D341Med (cell line): ENCODE results near the gene CCDC30.

ENCODE experiments used
- DNase-seq: peaks from one replicate; pipeline ENCODE4 v3.0.0; 2012; ENCODE audit warnings: low spot score

CCDC30 gene

DNA sequence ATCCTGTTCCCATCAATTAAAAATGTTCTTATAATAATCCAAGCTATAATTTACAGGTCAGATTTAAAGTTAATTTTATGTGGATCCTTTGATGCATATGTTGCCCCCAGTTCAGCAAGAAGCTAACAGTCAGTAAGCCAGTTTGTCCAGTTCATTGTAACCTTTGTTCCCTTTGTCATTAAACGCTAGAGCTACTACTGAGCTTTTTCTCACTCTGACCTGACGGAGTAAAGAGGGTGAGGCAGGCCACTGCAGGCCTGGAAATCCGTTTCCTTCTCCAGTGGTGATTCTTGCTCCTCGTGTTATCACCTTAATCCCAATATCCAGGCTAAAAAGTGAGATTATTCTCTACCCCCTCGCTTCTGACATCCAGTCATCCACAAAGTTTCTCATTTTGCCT, 229.4 kb downstream of the CCDC30 start:
- DNase-seq: no peak

DNA sequence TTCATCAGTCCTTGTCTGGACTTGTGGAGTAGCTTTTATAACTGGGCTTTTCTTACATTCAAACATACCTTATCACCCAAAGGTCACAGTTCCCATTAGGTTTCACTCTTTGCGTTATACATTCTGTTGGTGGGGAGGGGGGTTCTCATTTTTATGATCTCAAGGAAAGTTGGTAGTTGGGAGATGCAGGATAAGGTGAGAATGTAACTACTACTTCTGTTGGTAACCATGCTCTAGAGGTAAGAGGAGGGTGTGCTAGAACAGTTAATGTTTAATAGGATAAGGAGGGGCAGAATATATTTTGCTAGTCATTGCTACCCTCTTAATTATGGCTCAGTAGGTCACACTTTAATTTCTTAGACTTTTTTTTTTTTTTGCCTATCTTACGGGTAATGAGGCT, 229.8 kb downstream of the CCDC30 start:
- DNase-seq: no peak

DNA sequence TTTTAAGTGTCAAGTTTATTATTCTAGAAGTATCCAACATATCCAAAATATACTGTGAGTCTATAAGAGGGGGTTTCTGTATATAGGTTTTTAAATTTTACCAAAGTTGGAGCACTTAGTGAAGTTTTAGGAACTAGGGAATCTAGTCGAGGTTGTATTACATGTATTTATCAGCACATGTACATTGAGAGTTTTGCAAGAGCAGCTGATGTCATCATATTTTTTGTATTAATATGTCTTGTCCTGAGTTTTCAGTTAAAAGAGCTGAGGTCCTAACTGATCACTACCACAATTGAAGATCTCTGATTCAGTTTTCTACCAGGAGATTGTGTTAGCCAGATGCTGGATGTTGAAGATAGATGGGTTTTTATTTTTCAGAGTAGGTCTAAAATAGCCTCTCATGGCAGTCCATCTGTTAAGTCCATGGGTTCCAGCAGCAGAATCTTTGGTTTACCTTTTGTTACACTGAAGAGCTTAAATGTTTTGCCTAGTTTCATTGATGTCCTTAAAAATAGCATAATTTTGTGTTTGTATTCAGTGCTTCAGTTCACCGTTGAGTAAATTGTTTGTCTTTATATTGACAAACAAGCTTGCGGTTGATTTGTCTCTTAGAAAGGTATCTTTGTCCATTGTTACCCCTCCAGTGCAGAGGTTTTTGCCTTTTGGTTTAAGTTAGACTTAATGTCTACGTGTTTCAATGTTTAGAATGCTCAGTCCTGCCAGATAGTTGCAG, 235.2 kb downstream of the CCDC30 start:
- no peak for DNase-seq

DNA sequence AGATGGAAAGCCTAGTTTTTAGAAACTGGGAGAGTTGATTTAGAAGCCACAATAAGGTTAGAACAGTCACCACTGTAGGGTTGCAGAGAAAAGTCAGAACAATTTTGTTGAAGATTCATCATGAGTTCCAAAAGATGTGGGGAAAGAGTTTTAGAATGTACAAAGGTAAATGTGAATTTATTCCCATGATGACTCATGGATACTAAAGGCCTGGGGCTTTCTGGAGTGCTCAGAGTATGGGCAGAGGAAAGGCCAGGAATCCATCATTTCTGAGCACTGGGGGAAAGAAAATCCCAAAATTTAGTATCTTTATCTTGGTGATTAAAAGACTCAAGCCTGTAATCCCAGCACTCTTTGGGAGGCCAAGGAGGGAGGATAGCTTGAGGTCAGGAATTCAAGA, 236.9 kb downstream of the CCDC30 start:
- no peak for DNase-seq

DNA sequence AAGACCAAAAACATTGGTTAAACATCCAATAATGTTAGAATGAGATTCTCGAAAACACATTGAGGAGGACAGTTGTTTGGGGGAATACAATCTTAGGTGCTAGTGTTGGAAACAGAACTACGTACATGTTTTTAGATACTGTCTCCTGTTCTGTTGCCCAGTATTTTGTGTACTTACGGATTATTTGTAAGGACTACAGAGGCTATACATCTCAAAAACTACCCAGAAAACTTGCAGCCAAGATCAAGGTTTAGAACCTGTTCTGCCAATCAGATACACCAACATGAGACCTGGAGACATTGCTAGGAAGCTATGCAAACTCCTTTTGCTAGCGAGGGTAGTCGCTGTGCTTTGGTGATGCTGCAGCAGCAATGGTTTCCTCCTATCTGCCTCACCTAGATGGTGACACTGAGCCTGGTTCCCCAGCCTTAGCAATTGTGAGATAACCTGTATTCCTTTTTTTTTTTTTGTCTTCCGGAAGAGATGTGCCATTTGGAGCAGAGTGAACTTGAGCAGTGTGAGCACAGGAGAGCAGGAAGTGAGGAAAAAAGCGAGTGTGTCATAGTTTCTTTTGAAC, 240.9 kb downstream of the CCDC30 start:
- DNase-seq: no peak
